Neural progenitor cell (in vitro differentiated cells): ENCODE data around the gene PROK1.

ENCODE experiments used
- CTCF ChIP-seq: fragments of 200-600 bp; sonication (generic); IDR thresholded peaks from 2 replicates; pipeline ENCODE4 v1.5.1; 2017; ENCODE audit warnings: antibody characterized with exemption, mild to moderate bottlenecking
- EZH2 ChIP-seq: fragments of 200-600 bp; sonication (generic); IDR thresholded peaks from 2 replicates; pipeline ENCODE4 v1.6.1; 2017; ENCODE audit warnings: antibody characterized with exemption, mild to moderate bottlenecking, moderate library complexity
- EZH2phosphoT487 ChIP-seq: fragments of 200-600 bp; sonication (generic); IDR thresholded peaks from 2 replicates; pipeline ENCODE4 v1.6.1; 2017; ENCODE audit warnings: antibody characterized with exemption

- TF ChIP-seq CTCF (no peak), EZH2 (no peak), EZH2phosphoT487 (no peak)
These were observed 27.9 kb downstream of the PROK1 start for GRCh38 chr1:110478886-110479285.
